Measurements from ENCODE around the gene CMSS1.

The CMSS1 gene

DNA sequence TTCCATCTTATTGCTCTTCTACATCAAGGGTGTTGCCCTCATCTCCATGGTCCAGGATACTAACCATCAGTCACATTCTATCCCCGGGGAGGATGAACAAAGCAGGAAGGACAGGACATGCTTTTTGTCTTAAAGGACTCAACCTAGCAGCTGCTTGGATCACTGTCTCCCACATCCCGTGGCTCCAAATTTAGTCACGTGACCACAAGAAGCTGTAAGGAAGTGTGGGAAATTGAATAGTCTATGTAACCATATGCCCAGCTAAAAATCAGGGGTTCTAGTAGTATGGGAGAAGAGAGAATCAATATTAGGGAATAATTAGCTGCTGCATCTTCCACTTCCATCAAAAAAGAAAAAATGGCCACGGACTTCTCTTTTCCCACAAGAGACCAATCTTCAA is 18.2 kb upstream of the CMSS1 start:
- Histone ChIP-seq H3F3A (ENCODE audit: insufficient read depth, low read length) (no peaks in the 10 kb centered on the region), H2AFZ (ENCODE audit: low read length) (no peak overlapping the region), H3K36me3 (ENCODE audit: insufficient read depth, low read length) (no peaks in the 10 kb centered on the region), H3K9ac (ENCODE audit: low read length) (no peak overlapping the region), H3K4me2 (ENCODE audit: low read length) (no peak overlapping the region), H3K4me1 (ENCODE audit: insufficient read depth, low read length, severe bottlenecking) (peaks cover 8% of the 10 kb centered on the region), H3K27ac (ENCODE audit: low read depth, low read length, poor library complexity, severe bottlenecking) (no peak overlapping the region), H4K20me1 (ENCODE audit: insufficient read depth, low read length) (no peaks in the 10 kb centered on the region), H3K9me2 (ENCODE audit: low read depth, low read length) (no peaks in the 10 kb centered on the region), H3K4me3 (ENCODE audit: low read depth, low read length, poor library complexity, severe bottlenecking) (no peak overlapping the region), H3K9me3 (ENCODE audit: low read length) (peaks cover 2% of the 10 kb centered on the region; the same call in 1 of the 2 replicates), H3K79me2 (ENCODE audit: insufficient read depth, low read length) (no peaks in the 10 kb centered on the region), H3K27me3 (ENCODE audit: insufficient read depth, low read length) (no peaks in the 10 kb centered on the region)
- TF ChIP-seq, protein P1, sequence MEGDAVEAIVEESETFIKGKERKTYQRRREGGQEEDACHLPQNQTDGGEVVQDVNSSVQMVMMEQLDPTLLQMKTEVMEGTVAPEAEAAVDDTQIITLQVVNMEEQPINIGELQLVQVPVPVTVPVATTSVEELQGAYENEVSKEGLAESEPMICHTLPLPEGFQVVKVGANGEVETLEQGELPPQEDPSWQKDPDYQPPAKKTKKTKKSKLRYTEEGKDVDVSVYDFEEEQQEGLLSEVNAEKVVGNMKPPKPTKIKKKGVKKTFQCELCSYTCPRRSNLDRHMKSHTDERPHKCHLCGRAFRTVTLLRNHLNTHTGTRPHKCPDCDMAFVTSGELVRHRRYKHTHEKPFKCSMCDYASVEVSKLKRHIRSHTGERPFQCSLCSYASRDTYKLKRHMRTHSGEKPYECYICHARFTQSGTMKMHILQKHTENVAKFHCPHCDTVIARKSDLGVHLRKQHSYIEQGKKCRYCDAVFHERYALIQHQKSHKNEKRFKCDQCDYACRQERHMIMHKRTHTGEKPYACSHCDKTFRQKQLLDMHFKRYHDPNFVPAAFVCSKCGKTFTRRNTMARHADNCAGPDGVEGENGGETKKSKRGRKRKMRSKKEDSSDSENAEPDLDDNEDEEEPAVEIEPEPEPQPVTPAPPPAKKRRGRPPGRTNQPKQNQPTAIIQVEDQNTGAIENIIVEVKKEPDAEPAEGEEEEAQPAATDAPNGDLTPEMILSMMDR (IDR thresholded peaks at IDR 0.05; ENCODE audit: low read length), result no peak
- no peak for TF ChIP-seq EZH2 (IDR thresholded peaks at IDR 0.05; ENCODE audit: borderline replicate concordance, low read length)

DNA sequence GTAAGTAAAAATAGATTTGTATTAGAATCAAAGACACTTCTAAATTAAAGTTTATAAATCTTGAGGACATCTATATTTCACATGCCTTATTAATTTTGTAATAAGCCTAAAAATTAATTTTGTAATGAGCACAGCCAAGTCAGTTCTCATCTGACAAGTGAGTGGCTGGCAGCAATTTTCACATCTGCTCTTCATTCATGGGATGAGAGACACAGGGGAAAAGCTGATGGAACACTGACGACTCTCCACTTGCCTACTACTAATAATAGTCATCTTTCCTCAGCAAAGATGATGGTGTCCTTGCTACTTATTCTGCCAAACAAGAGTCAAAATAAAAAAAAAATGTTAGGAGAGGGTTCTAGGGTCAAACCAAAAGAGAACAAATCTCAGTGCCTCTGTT is 14.4 kb upstream of the CMSS1 start:
- Histone ChIP-seq H3K9me3 (ENCODE audit: low read length) (peaks cover 15% of the 10 kb centered on the region), H3K4me1 (ENCODE audit: insufficient read depth, low read length, severe bottlenecking) (no peaks in the 10 kb centered on the region), H2AFZ (ENCODE audit: low read length) (no peak overlapping the region), H3F3A (ENCODE audit: insufficient read depth, low read length) (no peaks in the 10 kb centered on the region), H3K4me3 (ENCODE audit: low read depth, low read length, poor library complexity, severe bottlenecking) (no peak overlapping the region), H3K4me2 (ENCODE audit: low read length) (no peak overlapping the region), H3K79me2 (ENCODE audit: insufficient read depth, low read length) (no peaks in the 10 kb centered on the region), H3K27ac (ENCODE audit: low read depth, low read length, poor library complexity, severe bottlenecking) (no peak overlapping the region), H3K9me2 (ENCODE audit: low read depth, low read length) (no peaks in the 10 kb centered on the region), H3K27me3 (ENCODE audit: insufficient read depth, low read length) (no peaks in the 10 kb centered on the region), H3K9ac (ENCODE audit: low read length) (no peak overlapping the region), H4K20me1 (ENCODE audit: insufficient read depth, low read length) (no peaks in the 10 kb centered on the region), H3K36me3 (ENCODE audit: insufficient read depth, low read length) (no peaks in the 10 kb centered on the region)
- TF ChIP-seq, protein P1 (IDR thresholded peaks at IDR 0.05; ENCODE audit: low read length), result no peak
- no peak for TF ChIP-seq EZH2 (IDR thresholded peaks at IDR 0.05; ENCODE audit: borderline replicate concordance, low read length)

DNA sequence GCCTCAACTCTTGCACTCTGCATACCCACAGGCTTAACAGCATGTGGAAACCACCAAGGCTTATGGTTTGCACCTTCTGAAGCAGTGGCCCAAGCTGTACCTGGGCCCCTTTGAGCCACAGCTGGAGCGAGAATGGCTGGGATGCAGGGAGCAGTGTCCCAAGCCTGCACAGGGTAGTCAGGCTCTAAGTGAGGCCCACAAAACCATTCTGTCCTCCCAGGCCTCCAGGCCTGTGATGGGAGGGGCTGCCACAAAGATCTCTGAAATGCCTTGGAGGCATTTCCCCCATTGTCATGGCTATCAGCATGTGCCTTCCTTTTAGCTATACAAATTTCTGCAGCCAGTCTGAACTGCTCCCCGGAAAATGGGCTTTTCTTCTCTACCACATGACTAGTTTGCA is 12.5 kb upstream of the CMSS1 start:
- Histone ChIP-seq H3K9ac (ENCODE audit: low read length) (no peak overlapping the region), H3K27me3 (ENCODE audit: insufficient read depth, low read length) (no peaks in the 10 kb centered on the region), H3K4me3 (ENCODE audit: low read depth, low read length, poor library complexity, severe bottlenecking) (no peak overlapping the region), H3K4me2 (ENCODE audit: low read length) (no peak overlapping the region), H3K9me3 (ENCODE audit: low read length) (peaks cover 15% of the 10 kb centered on the region), H3K4me1 (ENCODE audit: insufficient read depth, low read length, severe bottlenecking) (no peaks in the 10 kb centered on the region), H4K20me1 (ENCODE audit: insufficient read depth, low read length) (no peaks in the 10 kb centered on the region), H3F3A (ENCODE audit: insufficient read depth, low read length) (no peaks in the 10 kb centered on the region), H3K9me2 (ENCODE audit: low read depth, low read length) (no peaks in the 10 kb centered on the region), H2AFZ (ENCODE audit: low read length) (no peak overlapping the region), H3K36me3 (ENCODE audit: insufficient read depth, low read length) (no peaks in the 10 kb centered on the region), H3K27ac (ENCODE audit: low read depth, low read length, poor library complexity, severe bottlenecking) (no peak overlapping the region), H3K79me2 (ENCODE audit: insufficient read depth, low read length) (no peaks in the 10 kb centered on the region)
- TF ChIP-seq, protein P1 (IDR thresholded peaks at IDR 0.05; ENCODE audit: low read length), result no peak
- no peak for TF ChIP-seq EZH2 (IDR thresholded peaks at IDR 0.05; ENCODE audit: borderline replicate concordance, low read length)

Measured in OCI-LY1 (cell line).